HG03064 (cell line): ENCODE data around the gene HNRNPC.
A peak's percentile ranks its signal among the peaks of the same experiment; 100 is the strongest.
"Not testable (repeated sequence)": the region's sequence is repeated elsewhere in the genome, so short reads cannot be mapped to it uniquely, and the experiment has no call there.

Experiments used
- ATAC-seq: cut with Tn5 transposase; IDR thresholded peaks from one replicate; pipeline ENCODE4 v1.9.1; 2021; ENCODE audit warnings: low read depth; ENCODE audit not compliant: unreplicated experiment

The HNRNPC gene

GRCh38 chr14:21269252-21270046 lies at the start of gene HNRNPC:
TSS of gene HNRNPC (minus strand) at chr14:21269442. CDS start at chr14:21234193, 35,249 bp downstream.
- ATAC-seq, result peak; percentile 82

- no peak for ATAC-seq
Observed at GRCh38 chr14:21317398-21317797, 48.2 kb upstream of the HNRNPC start.

- no peak for ATAC-seq
Observed at GRCh38 chr14:21313512-21313911, 44.3 kb upstream of the HNRNPC start.

GRCh38 chr14:21311614-21312013 lies 42.4 kb upstream of the HNRNPC start:
- ATAC-seq, result no peak

GRCh38 chr14:21309956-21310355 lies 40.7 kb upstream of the HNRNPC start:
- ATAC-seq, result no peak

GRCh38 chr14:21309238-21309636 lies 40.0 kb upstream of the HNRNPC start:
- ATAC-seq, result no peak

GRCh38 chr14:21308479-21309237 lies 39.4 kb upstream of the HNRNPC start:
- peak; percentile 70 for ATAC-seq

GRCh38 chr14:21308132-21308478 lies 38.9 kb upstream of the HNRNPC start:
- ATAC-seq, result no peak

- no peak for ATAC-seq
Observed at GRCh38 chr14:21307637-21308036, 38.4 kb upstream of the HNRNPC start.

- not testable (repeated sequence) for ATAC-seq
Observed at GRCh38 chr14:21302836-21303140, 33.5 kb upstream of the HNRNPC start.

GRCh38 chr14:21302013-21302835 lies 33.0 kb upstream of the HNRNPC start:
- no peak for ATAC-seq

- ATAC-seq, result no peak
Observed at GRCh38 chr14:21300892-21301291, 31.6 kb upstream of the HNRNPC start.

- no peak for ATAC-seq
Observed at GRCh38 chr14:21299562-21300130, 30.4 kb upstream of the HNRNPC start.

GRCh38 chr14:21298358-21298757 lies 29.1 kb upstream of the HNRNPC start:
- ATAC-seq, result no peak

GRCh38 chr14:21294026-21294425 lies 24.8 kb upstream of the HNRNPC start:
- ATAC-seq, result not testable (repeated sequence)

- no peak for ATAC-seq
Observed at GRCh38 chr14:21287168-21287567, 17.9 kb upstream of the HNRNPC start.

- ATAC-seq, result not testable (repeated sequence)
Observed at GRCh38 chr14:21286516-21286915, 17.3 kb upstream of the HNRNPC start.

GRCh38 chr14:21281917-21282316 lies 12.7 kb upstream of the HNRNPC start:
- not testable (repeated sequence) for ATAC-seq

GRCh38 chr14:21279783-21280182 lies 10.5 kb upstream of the HNRNPC start, which contains the start of gene RPGRIP1:
TSS of gene RPGRIP1 (plus strand) at chr14:21280083. CDS start at chr14:21287977, 7,894 bp downstream.
- no peak for ATAC-seq

GRCh38 chr14:21278632-21279031 lies 9.4 kb upstream of the HNRNPC start:
- ATAC-seq, result no peak
